ENCODE measurements around the gene ABI3. TPM values are rescaled to one million over a fixed set of nuclear protein-coding genes. Genes with fewer than 3 reads are reported as not detected.

The ABI3 gene
- total RNA-seq, 6 donors from 2014 or later: 8.5 to 38.4 (median 27.3) TPM

- Histone ChIP-seq H3K4me1 (peaks cover 14 to 29% (median 18%) of the 10 kb centered on the region in 4 donors), H3K4me3 (peak within 1 kb of the TSS; percentile 50 to 62 (median 60)), H3K9me3 (no peaks in the 10 kb centered on the region), H3K27me3 (peaks cover 0 to 6% (median 0%) of the 10 kb centered on the region in 4 donors), H3K27ac (peak within 1 kb of the TSS in 2 of 4 donors; percentile 72 to 83), H3K36me3 (no peaks in the 10 kb centered on the region)
- TF ChIP-seq POLR2AphosphoS5 (IDR thresholded peaks at IDR 0.05): peak; percentile 47 to 56
- no peak for TF ChIP-seq CTCF (IDR thresholded peaks at IDR 0.05)
- peak in 1 of 4 donors; percentile 40 for TF ChIP-seq POLR2A (IDR thresholded peaks at IDR 0.05)
- no peak for TF ChIP-seq EP300 (IDR thresholded peaks at IDR 0.05)
- ATAC-seq (ENCODE audit: low FRiP score in 2 of 2) (peak; percentile 83 to 96), DNase-seq (peak; percentile 90 to 97)
- 4 to 5% methylated on average over 32 to 33 of the region's 58 CpGs for WGBS, 2 donors
Observed at GRCh38 chr17:49230636-49231562, 20.4 kb downstream of the ABI3 start, which contains the start of gene PHOSPHO1. PHOSPHO1 (minus strand) TSS chr17:49230787; CDS start chr17:49226691, 4,096 bp downstream.

- Histone ChIP-seq H3K27ac (peak overlapping the region in 1 of 4 donors; percentile 83), H3K9me3 (no peaks in the 10 kb centered on the region), H3K36me3 (no peaks in the 10 kb centered on the region), H3K27me3 (peaks cover 0 to 6% (median 0%) of the 10 kb centered on the region in 4 donors), H3K4me3 (peak overlapping the region in 1 of 4 donors; percentile 62), H3K4me1 (peaks cover 14 to 29% (median 18%) of the 10 kb centered on the region in 4 donors)
- TF ChIP-seq POLR2A (IDR thresholded peaks at IDR 0.05) (no peak), EP300 (IDR thresholded peaks at IDR 0.05) (no peak), POLR2AphosphoS5 (IDR thresholded peaks at IDR 0.05) (no peak), CTCF (IDR thresholded peaks at IDR 0.05) (no peak)
- 65 to 74% methylated on average over 7 of the region's 7 CpGs for WGBS, 2 donors
- DNase-seq: no peak
- no peak for ATAC-seq (ENCODE audit: low FRiP score in 2 of 2)
Observed at GRCh38 chr17:49231563-49231894, 21.0 kb downstream of the ABI3 start.

- WGBS, 2 donors: 88 to 97% methylated on average over 4 to 5 of the region's 5 CpGs
- no peak for DNase-seq
- H3K9me3 ChIP-seq: no peaks in the 10 kb centered on the region
- H3K4me1 ChIP-seq: peaks cover 12 to 22% (median 13%) of the 10 kb centered on the region in 4 donors
- peak overlapping the region in 1 of 4 donors; percentile 66 for H3K27ac ChIP-seq
- ATAC-seq (ENCODE audit: low FRiP score in 2 of 2): no peak
- H3K4me3 ChIP-seq: no peak overlapping the region
- TF ChIP-seq CTCF (IDR thresholded peaks at IDR 0.05) (no peak), EP300 (IDR thresholded peaks at IDR 0.05) (no peak), POLR2AphosphoS5 (IDR thresholded peaks at IDR 0.05) (no peak), POLR2A (IDR thresholded peaks at IDR 0.05) (no peak)
- peaks cover 0 to 5% (median 0%) of the 10 kb centered on the region in 4 donors for H3K27me3 ChIP-seq
- no peaks in the 10 kb centered on the region for H3K36me3 ChIP-seq
Observed at GRCh38 chr17:49234509-49235080, 24.1 kb downstream of the ABI3 start.

GRCh38 chr17:49235896-49236295 lies 25.4 kb downstream of the ABI3 start:
- no peak for TF ChIP-seq POLR2A (IDR thresholded peaks at IDR 0.05)
- no peak for TF ChIP-seq EP300 (IDR thresholded peaks at IDR 0.05)
- DNase-seq: no peak
- Histone ChIP-seq H3K9me3 (no peaks in the 10 kb centered on the region), H3K27me3 (no peaks in the 10 kb centered on the region), H3K4me1 (peaks cover under 1 to 9% (median 3%) of the 10 kb centered on the region in 4 donors), H3K36me3 (no peaks in the 10 kb centered on the region), H3K4me3 (no peak overlapping the region), H3K27ac (peak overlapping the region in 2 of 4 donors; percentile 45 to 66)
- ATAC-seq (ENCODE audit: low FRiP score in 2 of 2): no peak
- 37 to 50% methylated on average over 3 to 4 of the region's 4 CpGs for WGBS, 2 donors

GRCh38 chr17:49239963-49240362 lies 29.5 kb downstream of the ABI3 start:
- DNase-seq (no peak), ATAC-seq (ENCODE audit: low FRiP score in 2 of 2) (no peak)
- WGBS, 2 donors: 90 to 95% methylated on average over 1 of the region's 1 CpG
- H3K36me3 ChIP-seq: no peaks in the 10 kb centered on the region
- no peaks in the 10 kb centered on the region for H3K4me1 ChIP-seq
- H3K4me3 ChIP-seq: no peak overlapping the region
- no peaks in the 10 kb centered on the region for H3K9me3 ChIP-seq
- TF ChIP-seq EP300 (IDR thresholded peaks at IDR 0.05) (no peak), POLR2AphosphoS5 (IDR thresholded peaks at IDR 0.05) (no peak), CTCF (IDR thresholded peaks at IDR 0.05) (no peak), POLR2A (IDR thresholded peaks at IDR 0.05) (no peak)
- H3K27ac ChIP-seq: no peak overlapping the region
- H3K27me3 ChIP-seq: no peaks in the 10 kb centered on the region
